Spleen (tissue), 7 donors: Measurements from ENCODE around the gene SPATA46.

Source experiments
- POLR2A ChIP-seq, 3 donors: fragments of 450-650 bp; IDR thresholded peaks; one replicate each; pipeline ENCODE4 v1.5.1; 2017; ENCODE audit warnings: antibody characterized with exemption in 3 of 3, mild to moderate bottlenecking in 1 of 3
- POLR2AphosphoS5 ChIP-seq, 3 donors: sonication (generic); formaldehyde crosslinking; IDR thresholded peaks; one replicate each; pipeline ENCODE4 v1.5.1; 2017; ENCODE audit warnings: antibody characterized with exemption in 3 of 3
- TF ChIP-seq, protein P1 (sequence below), 11 experiments: fragments of 200-600 bp in 7 of 11; fragments of 450-650 bp in 4 of 11; sonication (generic) in 4 of 11; IDR thresholded peaks in 8 of 11; conservative IDR thresholded peaks in 3 of 11; 1 replicate in 7 of 11; 2 replicates in 4 of 11; pipeline versions ENCODE4 v1.4.0 to v1.8.0; 2016 to 2021; ENCODE audit warnings: antibody characterized with exemption in 11 of 11, inconsistent platforms in 4 of 11, mild to moderate bottlenecking in 1 of 11
- donor health status: DM: no; HTN: no; CAD: no; lungs with moderate emphysema.
- donor health status: DM: no; HTN: no; CAD: no.
- donor health status: DM: no; HTN: no; CAD: no.

GRCh38 chr1:162336621-162337285 is 39.9 kb downstream of the SPATA46 start:
- TF ChIP-seq, protein P1, sequence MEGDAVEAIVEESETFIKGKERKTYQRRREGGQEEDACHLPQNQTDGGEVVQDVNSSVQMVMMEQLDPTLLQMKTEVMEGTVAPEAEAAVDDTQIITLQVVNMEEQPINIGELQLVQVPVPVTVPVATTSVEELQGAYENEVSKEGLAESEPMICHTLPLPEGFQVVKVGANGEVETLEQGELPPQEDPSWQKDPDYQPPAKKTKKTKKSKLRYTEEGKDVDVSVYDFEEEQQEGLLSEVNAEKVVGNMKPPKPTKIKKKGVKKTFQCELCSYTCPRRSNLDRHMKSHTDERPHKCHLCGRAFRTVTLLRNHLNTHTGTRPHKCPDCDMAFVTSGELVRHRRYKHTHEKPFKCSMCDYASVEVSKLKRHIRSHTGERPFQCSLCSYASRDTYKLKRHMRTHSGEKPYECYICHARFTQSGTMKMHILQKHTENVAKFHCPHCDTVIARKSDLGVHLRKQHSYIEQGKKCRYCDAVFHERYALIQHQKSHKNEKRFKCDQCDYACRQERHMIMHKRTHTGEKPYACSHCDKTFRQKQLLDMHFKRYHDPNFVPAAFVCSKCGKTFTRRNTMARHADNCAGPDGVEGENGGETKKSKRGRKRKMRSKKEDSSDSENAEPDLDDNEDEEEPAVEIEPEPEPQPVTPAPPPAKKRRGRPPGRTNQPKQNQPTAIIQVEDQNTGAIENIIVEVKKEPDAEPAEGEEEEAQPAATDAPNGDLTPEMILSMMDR (IDR thresholded peaks at IDR 0.05 in 8 of 11, conservative IDR thresholded peaks at IDR 0.05 in 3 of 11): no peak
- TF ChIP-seq POLR2AphosphoS5 (IDR thresholded peaks at IDR 0.05) (no peak), POLR2A (IDR thresholded peaks at IDR 0.05) (no peak)
